ENCODE data around the gene TMEM92. TPM values are rescaled to one million over a fixed set of nuclear protein-coding genes. Genes with fewer than 3 reads are reported as not detected.
"Not testable (repeated sequence)": the region's sequence is repeated elsewhere in the genome, so short reads cannot be mapped to it uniquely, and the experiment has no call there.

TMEM92 gene
- polyA plus RNA-seq, 1 experiment, result 0.47 TPM

DNA sequence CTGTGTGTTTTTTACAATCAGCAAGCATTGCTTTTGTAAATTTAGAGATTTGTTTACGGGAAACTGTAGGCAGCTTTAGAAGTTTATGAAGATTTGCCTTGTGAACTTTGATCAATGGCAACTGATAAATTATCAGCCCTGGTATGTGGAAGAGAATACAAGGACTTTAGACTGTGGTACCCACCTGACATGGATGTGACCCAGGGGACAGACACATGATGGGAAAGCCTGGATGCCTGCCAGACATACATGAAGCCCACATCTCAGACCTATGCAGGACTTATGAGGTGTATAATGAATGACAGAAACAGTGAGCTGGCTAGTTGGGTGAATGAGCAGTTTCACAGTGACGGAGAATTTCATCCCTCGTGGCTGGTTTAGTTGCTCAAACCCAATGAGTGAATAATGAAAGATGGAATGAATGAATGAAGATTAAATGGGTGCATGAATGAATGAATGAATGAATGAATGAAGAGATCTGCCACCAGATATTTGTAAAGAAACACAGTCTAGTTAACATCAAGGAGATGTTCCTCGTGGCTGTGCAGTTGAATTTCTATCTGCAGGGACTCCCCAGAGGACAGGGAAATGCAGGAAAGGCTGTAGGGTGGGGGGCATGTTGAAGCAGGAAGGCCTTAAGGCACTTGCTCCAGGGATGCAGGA is 7.6 kb downstream of the TMEM92 start:
- H3K9me3 ChIP-seq (ENCODE audit: control insufficient read depth, insufficient read depth, low read length), result peaks cover 7% of the 10 kb centered on the region
- ChIA-PET POLR2A (interaction anchor here (0.6 to 1.5 kb wide), 2 partner anchors 25 to 85 kb away, joined by 3 read pairs; no protein-coding TSS in a partner anchor), CTCF (interaction anchor here (1.0 to 2.8 kb wide), 5 partner anchors 8 to 120 kb away, joined by 3 to 12 read pairs (median 4); no protein-coding TSS in a partner anchor)
- H3K27ac ChIP-seq (ENCODE audit: low read depth, low read length), result no peak overlapping the region
- TF ChIP-seq, protein P1, sequence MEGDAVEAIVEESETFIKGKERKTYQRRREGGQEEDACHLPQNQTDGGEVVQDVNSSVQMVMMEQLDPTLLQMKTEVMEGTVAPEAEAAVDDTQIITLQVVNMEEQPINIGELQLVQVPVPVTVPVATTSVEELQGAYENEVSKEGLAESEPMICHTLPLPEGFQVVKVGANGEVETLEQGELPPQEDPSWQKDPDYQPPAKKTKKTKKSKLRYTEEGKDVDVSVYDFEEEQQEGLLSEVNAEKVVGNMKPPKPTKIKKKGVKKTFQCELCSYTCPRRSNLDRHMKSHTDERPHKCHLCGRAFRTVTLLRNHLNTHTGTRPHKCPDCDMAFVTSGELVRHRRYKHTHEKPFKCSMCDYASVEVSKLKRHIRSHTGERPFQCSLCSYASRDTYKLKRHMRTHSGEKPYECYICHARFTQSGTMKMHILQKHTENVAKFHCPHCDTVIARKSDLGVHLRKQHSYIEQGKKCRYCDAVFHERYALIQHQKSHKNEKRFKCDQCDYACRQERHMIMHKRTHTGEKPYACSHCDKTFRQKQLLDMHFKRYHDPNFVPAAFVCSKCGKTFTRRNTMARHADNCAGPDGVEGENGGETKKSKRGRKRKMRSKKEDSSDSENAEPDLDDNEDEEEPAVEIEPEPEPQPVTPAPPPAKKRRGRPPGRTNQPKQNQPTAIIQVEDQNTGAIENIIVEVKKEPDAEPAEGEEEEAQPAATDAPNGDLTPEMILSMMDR (IDR thresholded peaks at IDR 0.05; ENCODE audit: low read depth, low read length), result no peak
- no peak for DNase-seq (ENCODE audit: low read depth, low spot score)
- H3K27me3 ChIP-seq (ENCODE audit: control insufficient read depth, insufficient read depth, low read length), result no peaks in the 10 kb centered on the region
- H3K4me3 ChIP-seq (ENCODE audit: low read depth, low read length), result no peak overlapping the region

DNA sequence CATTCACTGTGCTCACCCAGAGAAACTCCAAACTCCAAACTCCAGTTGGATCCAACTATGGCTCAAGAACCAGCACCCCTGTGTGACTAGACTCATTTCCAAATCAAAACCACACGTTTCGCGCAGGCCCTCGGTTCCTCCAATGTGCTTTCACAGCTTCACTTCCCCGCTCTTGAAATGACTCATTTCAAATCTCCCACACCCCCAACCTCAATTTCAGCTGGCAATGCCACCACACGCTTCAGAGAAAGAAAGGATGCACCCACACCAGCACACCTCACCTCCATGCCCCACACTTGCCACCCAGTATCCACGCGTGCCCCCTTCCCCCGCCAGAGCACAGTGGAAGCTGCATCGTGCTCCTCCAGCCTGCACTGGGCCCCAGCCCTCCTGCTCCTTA is 9.0 kb downstream of the TMEM92 start:
- DNase-seq (ENCODE audit: low read depth, low spot score), result no peak
- CTCF ChIA-PET, result interaction anchor here (0.9 to 2.8 kb wide), 4 partner anchors 10 to 122 kb away, joined by 3 to 12 read pairs (median 4); no protein-coding TSS in a partner anchor
- TF ChIP-seq, protein P1 (IDR thresholded peaks at IDR 0.05; ENCODE audit: low read depth, low read length), result no peak
- POLR2A ChIA-PET, result interaction anchor here (0.6 to 1.5 kb wide), 2 partner anchors 86 to 249 kb away, joined by 3 to 8 read pairs; no protein-coding TSS in a partner anchor
- H3K4me3 ChIP-seq (ENCODE audit: low read depth, low read length), result no peak overlapping the region
- no peaks in the 10 kb centered on the region for H3K27me3 ChIP-seq (ENCODE audit: control insufficient read depth, insufficient read depth, low read length)
- H3K9me3 ChIP-seq (ENCODE audit: control insufficient read depth, insufficient read depth, low read length), result peaks cover 7% of the 10 kb centered on the region
- H3K27ac ChIP-seq (ENCODE audit: low read depth, low read length), result no peak overlapping the region

DNA sequence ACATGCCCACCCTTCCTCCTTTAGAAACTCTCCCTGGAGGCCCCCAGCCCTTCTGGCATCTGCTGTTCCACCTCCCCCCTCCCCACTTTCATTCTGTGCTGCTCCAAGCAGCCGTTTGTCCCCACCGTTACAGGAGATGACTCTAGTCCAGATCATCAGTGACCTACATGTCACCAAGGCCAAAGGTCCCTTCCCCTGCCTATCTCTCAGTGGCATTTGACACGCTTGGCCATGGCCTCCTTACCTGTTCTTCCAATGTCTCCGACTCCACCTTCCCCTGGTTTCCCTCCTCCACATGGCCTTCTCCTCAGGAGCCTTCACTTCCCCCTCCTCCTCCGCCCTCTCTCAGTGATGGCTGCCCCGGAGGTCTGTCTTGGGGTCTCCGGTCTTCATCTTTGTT is 9.4 kb downstream of the TMEM92 start:
- no peaks in the 10 kb centered on the region for H3K27me3 ChIP-seq (ENCODE audit: control insufficient read depth, insufficient read depth, low read length)
- DNase-seq (ENCODE audit: low read depth, low spot score), result no peak
- no peak overlapping the region for H3K27ac ChIP-seq (ENCODE audit: low read depth, low read length)
- H3K9me3 ChIP-seq (ENCODE audit: control insufficient read depth, insufficient read depth, low read length), result peaks cover 7% of the 10 kb centered on the region
- TF ChIP-seq, protein P1 (IDR thresholded peaks at IDR 0.05; ENCODE audit: low read depth, low read length), result no peak
- CTCF ChIA-PET, result no interaction called here
- H3K4me3 ChIP-seq (ENCODE audit: low read depth, low read length), result no peak overlapping the region
- POLR2A ChIA-PET, result interaction anchor here (0.6 kb wide), 1 partner anchor 249 kb away, joined by 8 read pairs; no protein-coding TSS in a partner anchor

DNA sequence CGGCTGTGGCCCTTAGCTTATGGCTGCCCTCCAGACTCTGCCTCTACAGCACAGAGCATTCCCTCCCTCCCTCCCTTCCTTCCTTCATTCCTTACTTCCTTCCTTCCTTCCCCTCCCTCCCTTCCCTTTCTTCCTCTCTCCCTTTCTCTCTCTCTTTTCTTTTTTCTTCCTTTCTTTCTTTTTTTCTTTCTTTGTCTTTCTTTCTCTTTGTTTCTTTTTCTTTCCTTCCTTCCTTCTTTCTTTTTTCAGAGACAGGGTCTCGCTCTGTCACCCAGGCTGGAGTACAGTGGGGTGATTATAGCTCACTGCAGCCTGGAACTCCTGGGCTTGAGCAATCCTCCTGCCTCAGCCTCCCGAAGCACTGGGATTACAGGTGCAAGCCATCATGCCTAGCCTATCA is 11.7 kb downstream of the TMEM92 start:
- ChIA-PET CTCF (interaction anchor here (1.0 to 1.4 kb wide), 2 partner anchors 12 to 192 kb away, joined by 4 to 6 read pairs; no protein-coding TSS in a partner anchor), POLR2A (no interaction called here)
- H3K27ac ChIP-seq (ENCODE audit: low read depth, low read length), result no peak overlapping the region
- no peaks in the 10 kb centered on the region for H3K27me3 ChIP-seq (ENCODE audit: control insufficient read depth, insufficient read depth, low read length)
- no peak for DNase-seq (ENCODE audit: low read depth, low spot score)
- peaks cover 7% of the 10 kb centered on the region for H3K9me3 ChIP-seq (ENCODE audit: control insufficient read depth, insufficient read depth, low read length)
- no peak overlapping the region for H3K4me3 ChIP-seq (ENCODE audit: low read depth, low read length)
- TF ChIP-seq, protein P1 (IDR thresholded peaks at IDR 0.05; ENCODE audit: low read depth, low read length), result no peak

DNA sequence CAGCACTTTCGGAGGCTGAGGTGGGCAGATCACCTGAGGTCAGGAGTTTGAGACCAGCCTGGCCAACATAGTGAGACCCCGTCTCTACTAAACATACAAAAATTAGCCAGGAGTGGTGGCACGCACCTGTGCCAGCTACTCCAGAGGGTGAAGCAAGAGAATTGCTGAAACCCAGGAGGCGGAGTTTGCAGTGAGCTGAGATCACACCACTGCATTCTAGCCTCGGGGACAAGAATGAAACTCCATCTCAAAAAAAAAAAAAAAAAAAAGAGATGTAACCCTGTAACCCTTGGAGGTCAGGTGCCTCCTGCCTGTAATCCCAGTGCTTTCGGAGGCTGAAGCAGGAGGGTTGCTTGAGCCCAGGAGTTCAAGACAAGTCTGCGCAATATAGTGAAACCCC is 13.0 kb downstream of the TMEM92 start:
- CTCF ChIA-PET, result interaction anchor here (1.2 to 2.3 kb wide), 3 partner anchors 10 to 117 kb away, joined by 4 to 10 read pairs (median 6); no protein-coding TSS in a partner anchor

More for the DNA sequence above, 13.0 kb downstream of the TMEM92 start:
- POLR2A ChIA-PET; H3K27me3 ChIP-seq (ENCODE audit: control insufficient read depth, insufficient read depth, low read length); H3K4me3 ChIP-seq (ENCODE audit: low read depth, low read length); H3K27ac ChIP-seq (ENCODE audit: low read depth, low read length); H3K9me3 ChIP-seq (ENCODE audit: control insufficient read depth, insufficient read depth, low read length); DNase-seq (ENCODE audit: low read depth, low spot score): not testable (repeated sequence)

Data from AG04450 (cell line).